Measurements from ENCODE around the gene CPSF3.

DNA sequence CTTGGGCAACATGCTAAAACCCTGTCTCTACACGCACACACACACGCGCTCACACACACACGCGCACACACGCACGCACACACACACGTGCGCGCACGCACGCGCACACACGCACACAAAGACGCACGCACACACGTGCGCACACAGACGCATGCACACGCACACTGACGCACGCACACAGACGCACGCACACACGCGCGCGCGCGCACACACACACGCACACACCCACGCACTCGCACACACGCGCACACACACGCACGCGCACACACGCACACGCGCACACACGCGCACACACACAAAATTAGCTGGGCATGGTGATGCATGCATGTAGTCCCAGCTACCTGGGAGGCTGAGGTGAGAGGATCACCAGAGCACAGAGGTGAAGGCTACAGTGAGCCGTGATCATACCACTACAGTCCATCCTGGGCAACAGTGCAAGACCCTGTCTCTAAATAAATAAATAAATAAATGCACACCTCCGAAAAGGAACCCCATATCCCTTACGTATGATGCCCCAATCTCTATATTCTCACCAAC lies 42.8 kb downstream of the CPSF3 start:
- TF ChIP-seq, protein P1, sequence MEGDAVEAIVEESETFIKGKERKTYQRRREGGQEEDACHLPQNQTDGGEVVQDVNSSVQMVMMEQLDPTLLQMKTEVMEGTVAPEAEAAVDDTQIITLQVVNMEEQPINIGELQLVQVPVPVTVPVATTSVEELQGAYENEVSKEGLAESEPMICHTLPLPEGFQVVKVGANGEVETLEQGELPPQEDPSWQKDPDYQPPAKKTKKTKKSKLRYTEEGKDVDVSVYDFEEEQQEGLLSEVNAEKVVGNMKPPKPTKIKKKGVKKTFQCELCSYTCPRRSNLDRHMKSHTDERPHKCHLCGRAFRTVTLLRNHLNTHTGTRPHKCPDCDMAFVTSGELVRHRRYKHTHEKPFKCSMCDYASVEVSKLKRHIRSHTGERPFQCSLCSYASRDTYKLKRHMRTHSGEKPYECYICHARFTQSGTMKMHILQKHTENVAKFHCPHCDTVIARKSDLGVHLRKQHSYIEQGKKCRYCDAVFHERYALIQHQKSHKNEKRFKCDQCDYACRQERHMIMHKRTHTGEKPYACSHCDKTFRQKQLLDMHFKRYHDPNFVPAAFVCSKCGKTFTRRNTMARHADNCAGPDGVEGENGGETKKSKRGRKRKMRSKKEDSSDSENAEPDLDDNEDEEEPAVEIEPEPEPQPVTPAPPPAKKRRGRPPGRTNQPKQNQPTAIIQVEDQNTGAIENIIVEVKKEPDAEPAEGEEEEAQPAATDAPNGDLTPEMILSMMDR (conservative IDR thresholded peaks at IDR 0.05; ENCODE audit: low read length): no peak
- no peak for TF ChIP-seq EZH2phosphoT487 (IDR thresholded peaks at IDR 0.05; ENCODE audit: borderline replicate concordance)
